Fibroblast of lung (primary cell): ENCODE measurements around the gene ADCYAP1R1.

Source experiments
- EZH2 ChIP-seq: IDR thresholded peaks from 2 replicates; pipeline ENCODE4 v1.5.1; 2012; ENCODE audit warnings: low read length, control low read depth, mild to moderate bottlenecking; ENCODE audit errors: missing control alignments
- TF ChIP-seq, protein P1 (sequence below), 2 donors: IDR thresholded peaks in 1 of 2; conservative IDR thresholded peaks in 1 of 2; 1 replicate in 1 of 2; 2 replicates in 1 of 2; pipeline ENCODE4 v1.5.1; 2011 to 2012; ENCODE audit warnings: low read length in 2 of 2, control low read depth in 1 of 2, inconsistent platforms in 1 of 2, low read depth in 1 of 2, mild to moderate bottlenecking in 1 of 2

GRCh38 chr7:31084226-31084625, 32.1 kb downstream of the ADCYAP1R1 start:
- no peak for TF ChIP-seq EZH2
- TF ChIP-seq, protein P1, sequence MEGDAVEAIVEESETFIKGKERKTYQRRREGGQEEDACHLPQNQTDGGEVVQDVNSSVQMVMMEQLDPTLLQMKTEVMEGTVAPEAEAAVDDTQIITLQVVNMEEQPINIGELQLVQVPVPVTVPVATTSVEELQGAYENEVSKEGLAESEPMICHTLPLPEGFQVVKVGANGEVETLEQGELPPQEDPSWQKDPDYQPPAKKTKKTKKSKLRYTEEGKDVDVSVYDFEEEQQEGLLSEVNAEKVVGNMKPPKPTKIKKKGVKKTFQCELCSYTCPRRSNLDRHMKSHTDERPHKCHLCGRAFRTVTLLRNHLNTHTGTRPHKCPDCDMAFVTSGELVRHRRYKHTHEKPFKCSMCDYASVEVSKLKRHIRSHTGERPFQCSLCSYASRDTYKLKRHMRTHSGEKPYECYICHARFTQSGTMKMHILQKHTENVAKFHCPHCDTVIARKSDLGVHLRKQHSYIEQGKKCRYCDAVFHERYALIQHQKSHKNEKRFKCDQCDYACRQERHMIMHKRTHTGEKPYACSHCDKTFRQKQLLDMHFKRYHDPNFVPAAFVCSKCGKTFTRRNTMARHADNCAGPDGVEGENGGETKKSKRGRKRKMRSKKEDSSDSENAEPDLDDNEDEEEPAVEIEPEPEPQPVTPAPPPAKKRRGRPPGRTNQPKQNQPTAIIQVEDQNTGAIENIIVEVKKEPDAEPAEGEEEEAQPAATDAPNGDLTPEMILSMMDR (conservative IDR thresholded peaks at IDR 0.05 in 1 of 2, IDR thresholded peaks at IDR 0.05 in 1 of 2; ENCODE audit: low read depth in 1 of 2, low read length in 2 of 2), result no peak
